ENCODE results near the gene ANKRD24.
A peak's percentile ranks its signal among the peaks of the same experiment; 100 is the strongest.
"Not testable (repeated sequence)": the region's sequence is repeated elsewhere in the genome, so short reads cannot be mapped to it uniquely, and the experiment has no call there.

The ANKRD24 gene

DNA sequence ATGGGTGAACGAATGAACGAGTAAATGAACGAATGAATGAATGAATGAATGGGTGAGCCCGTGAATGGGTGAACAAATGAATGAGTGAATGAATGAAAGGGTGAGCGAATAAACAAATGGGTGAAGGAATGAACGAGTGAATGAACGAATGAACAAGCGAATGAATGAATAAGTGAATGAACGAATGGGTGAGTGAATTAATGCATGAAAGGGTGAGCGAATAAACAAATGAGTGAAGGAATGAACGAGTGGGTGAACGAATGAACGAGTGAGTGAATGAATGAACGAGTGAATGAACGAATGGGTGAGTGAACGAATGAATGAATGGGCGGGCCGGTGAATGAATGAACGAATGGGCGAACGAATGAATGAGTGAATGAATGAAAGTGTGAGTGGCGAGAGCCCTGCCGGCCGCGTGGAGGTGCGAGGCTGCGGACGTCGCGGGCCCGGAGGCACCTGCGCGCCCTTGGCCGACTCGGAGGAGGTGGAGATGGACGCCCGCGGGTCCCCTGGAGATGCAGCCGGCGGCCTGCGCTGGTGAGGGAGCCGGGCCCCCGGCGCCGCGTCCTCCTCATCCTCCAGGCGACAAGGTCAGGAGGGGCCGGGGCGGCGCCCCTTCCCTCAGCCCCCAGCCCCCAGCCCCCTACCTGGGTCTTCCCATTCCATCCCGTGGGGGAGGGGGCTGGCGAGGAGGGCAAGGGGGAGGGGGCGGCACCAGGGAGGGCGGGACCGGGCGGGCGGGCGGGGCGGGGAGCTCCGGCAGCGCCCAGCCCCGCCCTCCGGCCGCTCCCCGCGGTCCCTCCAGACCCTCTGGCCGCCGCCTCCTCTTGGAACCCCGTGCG, 15.4 kb downstream of the ANKRD24 start:
- no peak for DNase-seq (ENCODE audit: low read depth in 2 of 2)

DNA sequence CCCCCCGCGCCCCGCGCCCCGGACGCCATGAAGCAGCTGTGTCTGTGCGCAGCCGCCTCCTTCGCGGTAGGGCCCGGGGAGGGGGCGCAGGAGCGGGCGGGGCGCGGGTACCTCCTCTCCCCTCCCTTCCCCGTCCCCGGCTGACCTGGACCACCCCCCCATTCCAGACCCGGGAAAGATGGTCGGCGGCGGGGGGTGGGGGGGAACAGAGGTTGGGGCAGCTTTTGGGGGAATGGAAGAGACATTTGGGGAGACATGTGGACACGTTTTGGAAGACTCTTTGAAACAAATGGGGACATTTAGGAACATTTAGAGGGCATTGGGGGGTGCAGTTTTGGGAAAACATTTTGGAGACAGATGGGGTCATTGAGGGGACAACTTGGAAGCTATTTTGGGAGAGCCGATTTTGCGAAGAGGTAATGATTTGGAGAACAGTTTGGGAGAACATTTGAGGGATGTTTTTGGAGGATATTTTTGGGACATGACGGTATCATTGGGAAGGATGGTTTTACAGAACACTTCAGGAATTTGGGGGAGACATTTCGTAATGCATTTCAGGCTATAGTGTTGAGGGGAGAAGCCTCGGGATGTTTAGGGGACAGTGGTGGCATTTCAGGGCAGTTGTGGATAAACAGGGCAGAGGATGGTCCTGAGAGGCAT, 16.1 kb downstream of the ANKRD24 start:
- no peak for DNase-seq (ENCODE audit: low read depth in 2 of 2)

GRCh38 chr19:4199699-4200293, 17.3 kb downstream of the ANKRD24 start:
- DNase-seq (ENCODE audit: low read depth in 2 of 2), result no peak

DNA sequence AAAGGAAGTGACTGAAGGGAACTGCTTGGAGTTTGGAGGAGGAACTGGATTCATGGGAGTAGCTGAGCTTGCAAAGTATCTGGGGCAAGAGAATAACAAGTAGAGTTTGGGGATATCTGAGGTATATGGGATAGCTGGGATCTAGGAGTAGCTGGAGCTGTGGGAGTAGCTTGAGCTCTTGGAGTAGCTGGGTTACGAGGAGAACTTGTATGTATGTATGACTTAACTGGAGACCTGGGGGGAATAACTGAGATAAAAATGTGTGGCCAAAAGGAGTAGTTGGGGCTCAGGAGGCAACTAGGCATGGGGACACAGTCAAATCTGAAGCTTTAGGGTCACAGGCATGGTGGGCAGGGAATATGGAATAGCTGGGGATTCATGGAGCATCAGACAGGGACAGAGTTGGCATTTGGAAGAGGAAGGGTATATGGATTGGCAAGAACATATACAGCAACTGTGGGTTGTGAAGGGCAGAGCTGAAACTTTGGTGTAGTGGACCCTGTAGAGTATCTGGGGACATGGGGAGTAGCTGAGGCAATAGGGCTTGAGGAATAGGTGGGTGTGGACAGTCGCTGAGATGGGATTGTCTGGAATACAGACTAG, 18.6 kb downstream of the ANKRD24 start:
- DNase-seq (ENCODE audit: low read depth in 2 of 2), result no peak

DNA sequence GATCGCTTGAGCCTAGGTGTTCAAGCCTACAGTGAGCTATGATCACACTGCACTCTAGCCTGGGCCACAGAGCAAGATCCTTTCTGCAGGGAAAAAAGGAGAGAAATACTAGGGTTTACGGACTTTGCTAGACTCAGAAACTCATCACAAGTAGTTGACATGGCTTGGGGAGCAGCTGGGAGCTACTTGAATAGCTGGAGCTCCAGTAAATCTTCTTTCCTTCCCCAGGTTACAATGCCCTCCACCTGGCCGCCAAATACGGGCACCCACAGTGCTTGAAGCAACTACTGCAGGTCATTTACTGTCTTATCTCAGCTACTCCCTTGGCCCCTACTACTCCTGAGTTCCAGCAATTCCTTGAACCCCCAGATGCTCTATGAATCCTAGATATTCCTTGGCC, 19.3 kb downstream of the ANKRD24 start:
- no peak for DNase-seq (ENCODE audit: low read depth in 2 of 2)

- no peak for DNase-seq (ENCODE audit: low read depth in 2 of 2)
Measured at GRCh38 chr19:4206818-4207484, 24.5 kb downstream of the ANKRD24 start.

DNA sequence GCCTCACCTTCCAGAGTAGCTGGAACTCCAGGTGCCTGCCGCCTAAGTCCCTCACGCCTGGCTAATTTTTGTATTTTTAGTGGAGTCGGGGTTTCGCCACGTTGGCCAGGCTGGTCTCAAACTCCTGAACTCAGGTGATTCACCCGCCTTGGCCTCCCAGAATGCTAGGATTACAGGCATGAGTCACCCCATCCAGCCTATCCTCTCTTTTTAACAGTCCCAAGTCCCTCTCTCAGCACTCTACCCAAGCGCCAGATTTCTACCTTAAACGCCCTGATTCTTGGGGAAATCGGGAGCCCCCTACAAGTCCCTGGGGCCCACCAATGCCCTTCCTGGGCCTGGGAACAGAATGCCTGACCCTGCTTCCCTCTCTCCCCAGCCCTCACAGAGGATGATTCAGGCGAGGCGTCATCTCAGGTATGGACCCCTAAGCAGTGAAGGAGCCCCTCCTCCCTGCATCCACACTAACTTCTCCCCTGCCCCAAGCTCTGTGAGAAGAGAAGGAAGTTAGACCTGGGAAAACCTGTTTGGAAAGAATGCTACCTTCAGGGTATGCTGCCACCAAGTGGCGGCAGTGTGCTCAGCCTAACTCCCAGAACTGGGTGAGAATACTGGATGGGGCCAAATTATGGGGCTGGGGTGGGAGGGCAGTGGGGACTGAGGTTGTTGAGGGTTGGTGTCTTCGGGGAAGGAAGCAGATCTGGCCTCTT, 26.1 kb downstream of the ANKRD24 start:
- DNase-seq (ENCODE audit: low read depth in 2 of 2), result no peak

- no peak for DNase-seq (ENCODE audit: low read depth in 2 of 2)
Measured at GRCh38 chr19:4210166-4210731, 27.8 kb downstream of the ANKRD24 start.

- no peak for DNase-seq (ENCODE audit: low read depth in 2 of 2)
Measured at GRCh38 chr19:4213116-4213515, 30.6 kb downstream of the ANKRD24 start.

- DNase-seq (ENCODE audit: low read depth in 2 of 2), result no peak
Measured at GRCh38 chr19:4215807-4216206, 33.3 kb downstream of the ANKRD24 start.

DNA sequence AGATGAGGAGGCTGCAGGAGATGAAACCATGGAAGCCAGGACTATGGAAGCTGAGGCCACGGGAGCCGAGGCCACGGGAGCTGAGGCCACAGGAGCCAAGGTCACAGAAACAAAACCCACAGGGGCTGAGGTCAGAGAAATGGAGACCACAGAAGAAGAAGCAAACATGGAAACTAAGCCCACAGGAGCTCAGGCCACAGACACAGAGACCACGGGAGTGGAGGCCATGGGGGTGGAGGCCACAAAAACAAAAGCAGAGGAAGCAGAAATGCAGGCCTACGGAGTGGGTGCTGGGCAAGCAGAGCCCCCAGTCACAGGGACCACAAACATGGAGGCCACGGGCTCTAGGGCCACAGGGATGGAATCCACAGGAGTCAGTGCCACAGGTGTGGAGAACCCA, 34.4 kb downstream of the ANKRD24 start:
- DNase-seq (ENCODE audit: low read depth in 2 of 2), result no peak

- no peak for DNase-seq (ENCODE audit: low read depth in 2 of 2)
Measured at GRCh38 chr19:4217429-4218264, 35.2 kb downstream of the ANKRD24 start.

DNA sequence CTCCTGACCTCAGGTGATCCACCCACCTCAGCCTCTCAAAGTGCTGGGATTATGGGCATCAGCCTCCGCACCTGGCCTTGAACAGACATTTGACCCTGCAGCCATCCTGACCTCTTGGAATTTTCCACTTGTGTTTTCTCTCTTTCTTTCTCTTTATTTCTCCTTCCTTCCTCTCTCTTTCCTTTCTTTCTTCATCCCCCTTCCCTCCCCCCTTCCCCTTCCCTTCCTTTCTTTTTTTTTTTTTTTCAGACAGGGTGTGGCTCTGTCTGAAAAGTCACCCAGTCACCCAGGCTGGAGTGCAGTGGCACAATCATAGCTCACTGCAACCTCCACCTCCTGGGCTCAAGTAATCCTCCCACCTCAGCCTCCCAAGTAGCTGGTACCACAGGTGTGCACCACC, 36.0 kb downstream of the ANKRD24 start:
- DNase-seq (ENCODE audit: low read depth in 2 of 2), result not testable (repeated sequence)

- no peak for DNase-seq (ENCODE audit: low read depth in 2 of 2)
Measured at GRCh38 chr19:4220188-4220587, 37.7 kb downstream of the ANKRD24 start.

DNA sequence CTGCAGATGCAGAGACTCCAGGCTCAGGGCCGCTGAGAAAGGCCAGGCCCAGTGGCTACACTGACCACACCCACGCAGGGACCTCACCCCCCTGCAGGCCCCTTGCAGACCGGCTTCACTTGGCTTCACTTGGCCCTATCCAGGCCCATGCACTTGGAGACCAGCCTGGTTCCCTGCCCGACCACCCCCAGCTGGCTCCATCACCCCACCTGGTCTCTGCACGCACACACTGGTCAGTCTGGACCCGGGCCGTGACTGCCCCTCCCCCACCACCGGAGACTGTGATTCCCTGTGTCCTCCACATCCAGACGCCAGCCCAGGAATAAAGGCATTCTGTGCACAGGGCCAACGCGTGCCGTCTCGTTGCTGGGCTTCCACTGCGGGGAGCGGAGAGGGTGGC, 42.0 kb downstream of the ANKRD24 start:
- DNase-seq (ENCODE audit: low read depth in 2 of 2), result no peak

DNA sequence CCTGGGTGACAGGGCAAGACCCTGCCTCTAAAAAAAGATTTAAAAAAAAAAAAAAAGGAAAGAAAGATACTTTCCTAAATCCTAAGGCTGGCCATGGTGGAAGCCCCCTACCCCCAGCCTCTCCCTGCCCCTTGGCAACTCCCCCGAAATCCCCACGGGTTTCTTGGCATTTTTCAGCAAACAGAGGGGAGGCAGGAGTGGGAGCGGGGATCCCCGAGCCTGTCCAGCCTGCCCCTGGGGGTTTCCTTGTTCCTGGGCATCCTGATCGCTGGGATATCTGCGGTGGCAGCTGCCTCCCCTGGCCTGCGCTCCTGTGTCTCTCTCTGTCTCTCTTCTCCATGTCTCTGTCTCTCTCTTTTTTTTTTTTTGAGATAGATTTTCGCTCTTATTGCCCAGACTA, 43.4 kb downstream of the ANKRD24 start:
- no peak for DNase-seq (ENCODE audit: low read depth in 2 of 2)

- no peak for DNase-seq (ENCODE audit: low read depth in 2 of 2)
Measured at GRCh38 chr19:4227771-4228170, 45.3 kb downstream of the ANKRD24 start.

DNA sequence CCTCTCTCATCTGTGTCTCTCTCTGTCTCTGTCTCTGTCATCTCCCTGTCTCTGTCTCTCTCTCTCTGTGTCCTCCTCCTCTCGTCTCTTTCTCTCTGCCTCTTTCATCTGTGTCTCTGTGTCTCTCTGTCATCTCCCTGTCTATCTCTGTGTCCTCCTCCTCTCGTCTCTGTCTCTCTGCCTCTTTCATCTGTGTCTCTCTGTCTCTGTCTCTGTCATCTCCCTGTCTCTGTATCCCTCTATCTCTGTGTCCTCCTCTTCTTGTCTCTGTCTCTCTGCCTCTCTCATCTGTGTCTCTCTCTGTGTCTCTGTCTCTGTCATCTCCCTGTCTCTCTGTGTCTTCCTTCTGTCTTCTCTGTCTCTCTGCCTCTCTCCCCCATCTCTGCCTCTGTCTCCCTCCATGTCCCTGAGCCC, 46.3 kb downstream of the ANKRD24 start:
- no peak for DNase-seq (ENCODE audit: low read depth in 2 of 2)

GRCh38 chr19:4229179-4229931, 46.9 kb downstream of the ANKRD24 start, which contains the start of gene EBI3:
Gene EBI3, plus strand, starts transcription at chr19:4229523. Its CDS starts 28 bp downstream, at chr19:4229551.
- DNase-seq (ENCODE audit: low read depth in 2 of 2), result peak; percentile 53 to 74
